Ishikawa (cell line): ENCODE data around the gene RAB40C.

Source experiments
- CEBPB ChIP-seq: IDR thresholded peaks from 2 replicates; pipeline ENCODE4 v1.6.1; 2012
- CREB1 ChIP-seq: IDR thresholded peaks from 2 replicates; pipeline ENCODE4 v1.6.1; 2012; ENCODE audit warnings: low read depth
- EP300 ChIP-seq: IDR thresholded peaks from 2 replicates; pipeline ENCODE4 v1.6.1; 2012; ENCODE audit warnings: borderline replicate concordance
- MAX ChIP-seq: IDR thresholded peaks from 2 replicates; pipeline ENCODE4 v1.6.1; 2012
- NFIC ChIP-seq: IDR thresholded peaks from 2 replicates; pipeline ENCODE4 v1.6.1; 2012
- RAD21 ChIP-seq: IDR thresholded peaks from 2 replicates; pipeline ENCODE4 v1.6.1; 2012; ENCODE audit warnings: low read depth
- REST ChIP-seq: IDR thresholded peaks from 2 replicates; pipeline ENCODE4 v1.6.1; 2012; ENCODE audit warnings: low read depth, mild to moderate bottlenecking
- TAF1 ChIP-seq: IDR thresholded peaks from 2 replicates; pipeline ENCODE4 v1.6.1; 2012; ENCODE audit warnings: low read depth, mild to moderate bottlenecking
- TEAD4 ChIP-seq: IDR thresholded peaks from 2 replicates; pipeline ENCODE4 v1.6.1; 2012
- ZBTB7A ChIP-seq: IDR thresholded peaks from 2 replicates; pipeline ENCODE4 v1.6.1; 2012; ENCODE audit warnings: low read depth

- TF ChIP-seq RAD21 (no peak), TEAD4 (no peak), EP300 (no peak), ZBTB7A (no peak), MAX (no peak), TAF1 (no peak), CREB1 (no peak), REST (no peak), CEBPB (no peak), NFIC (no peak)
Observed at GRCh38 chr16:628321-629061, 38.6 kb downstream of the RAB40C start.
